Hematopoietic multipotent progenitor cell treated with erythropoietin and hydrocortisone succinate and interleukin-3 and kit ligand, for 17 days (in vitro differentiated cells): ENCODE measurements around the gene TRAF3IP1.
"Not testable (repeated sequence)": the region's sequence is repeated elsewhere in the genome, so short reads cannot be mapped to it uniquely, and the experiment has no call there.

Experiments
- DNase-seq: peaks from one replicate; pipeline ENCODE4 v3.0.0-alpha.2; 2015; ENCODE audit warnings: low spot score

The TRAF3IP1 gene

GRCh38 chr2:238380785-238381184 is 60.5 kb downstream of the TRAF3IP1 start:
- DNase-seq = no peak

GRCh38 chr2:238381341-238382115 is 61.2 kb downstream of the TRAF3IP1 start:
- DNase-seq = no peak

- DNase-seq = no peak
These were observed 62.1 kb downstream of the TRAF3IP1 start for GRCh38 chr2:238382381-238382781.

- DNase-seq = no peak
These were observed 62.8 kb downstream of the TRAF3IP1 start for GRCh38 chr2:238383135-238383534.

- no peak for DNase-seq
These were observed 63.5 kb downstream of the TRAF3IP1 start for GRCh38 chr2:238383743-238384380.

- no peak for DNase-seq
These were observed 67.0 kb downstream of the TRAF3IP1 start for GRCh38 chr2:238387332-238387731.

GRCh38 chr2:238388794-238389193 is 68.5 kb downstream of the TRAF3IP1 start:
- no peak for DNase-seq

GRCh38 chr2:238389988-238390589 is 69.8 kb downstream of the TRAF3IP1 start:
- no peak for DNase-seq

GRCh38 chr2:238391042-238391689 is 70.8 kb downstream of the TRAF3IP1 start:
- no peak for DNase-seq

- no peak for DNase-seq
These were observed 76.3 kb downstream of the TRAF3IP1 start for GRCh38 chr2:238396663-238397062.

- no peak for DNase-seq
These were observed 77.0 kb downstream of the TRAF3IP1 start for GRCh38 chr2:238397356-238397755.

- no peak for DNase-seq
These were observed 78.3 kb downstream of the TRAF3IP1 start for GRCh38 chr2:238398577-238398976.

GRCh38 chr2:238399094-238399493 is 78.8 kb downstream of the TRAF3IP1 start:
- no peak for DNase-seq

GRCh38 chr2:238401551-238401950 is 81.2 kb downstream of the TRAF3IP1 start:
- no peak for DNase-seq

- no peak for DNase-seq
These were observed 83.5 kb downstream of the TRAF3IP1 start for GRCh38 chr2:238403632-238404405.

- no peak for DNase-seq
These were observed 84.3 kb downstream of the TRAF3IP1 start for GRCh38 chr2:238404406-238405216.

GRCh38 chr2:238405217-238405555 is 84.9 kb downstream of the TRAF3IP1 start:
- not testable (repeated sequence) for DNase-seq

- no peak for DNase-seq
These were observed 86.1 kb downstream of the TRAF3IP1 start for GRCh38 chr2:238406221-238406997.

- no peak for DNase-seq
These were observed 86.6 kb downstream of the TRAF3IP1 start for GRCh38 chr2:238406998-238407285.

- no peak for DNase-seq
These were observed 87.2 kb downstream of the TRAF3IP1 start for GRCh38 chr2:238407566-238407965.
